EL (cell line): ENCODE results near the gene SOS1.
"Not testable (repeated sequence)": the region's sequence is repeated elsewhere in the genome, so short reads cannot be mapped to it uniquely, and the experiment has no call there.

Experiments
- DNase-seq: peaks from one replicate; pipeline ENCODE4 v3.0.0-alpha.2; 2016

Gene SOS1

GRCh38 chr2:38966006-38966405 lies 154.8 kb downstream of the SOS1 start:
- no peak for DNase-seq

GRCh38 chr2:38960609-38961320 lies 160.1 kb downstream of the SOS1 start:
- DNase-seq, result no peak

- peak; percentile 67 for DNase-seq
Measured at GRCh38 chr2:38959938-38960608, 160.8 kb downstream of the SOS1 start.

GRCh38 chr2:38959466-38959865 lies 161.4 kb downstream of the SOS1 start:
- DNase-seq, result no peak

- no peak for DNase-seq
Measured at GRCh38 chr2:38957972-38958371, 162.9 kb downstream of the SOS1 start.

- DNase-seq, result no peak
Measured at GRCh38 chr2:38951766-38952165, 169.1 kb downstream of the SOS1 start.

- no peak for DNase-seq
Measured at GRCh38 chr2:38948995-38949394, 171.9 kb downstream of the SOS1 start.

GRCh38 chr2:38948387-38948882 lies 172.4 kb downstream of the SOS1 start:
- no peak for DNase-seq

GRCh38 chr2:38947241-38948239 lies 173.3 kb downstream of the SOS1 start:
- DNase-seq, result peak; percentile 70

GRCh38 chr2:38945911-38946310 lies 174.9 kb downstream of the SOS1 start:
- DNase-seq, result no peak

GRCh38 chr2:38945372-38945771 lies 175.5 kb downstream of the SOS1 start:
- no peak for DNase-seq

- no peak for DNase-seq
Measured at GRCh38 chr2:38943784-38944183, 177.1 kb downstream of the SOS1 start.

- DNase-seq, result no peak
Measured at GRCh38 chr2:38940746-38941145, 180.1 kb downstream of the SOS1 start.

- DNase-seq, result no peak
Measured at GRCh38 chr2:38937548-38937947, 183.3 kb downstream of the SOS1 start.

- not testable (repeated sequence) for DNase-seq
Measured at GRCh38 chr2:38936516-38936915, 184.3 kb downstream of the SOS1 start.

GRCh38 chr2:38935568-38936172 lies 185.2 kb downstream of the SOS1 start:
- DNase-seq, result peak; percentile 44

- DNase-seq, result no peak
Measured at GRCh38 chr2:38934742-38935141, 186.1 kb downstream of the SOS1 start.

GRCh38 chr2:38933653-38934052 lies 187.2 kb downstream of the SOS1 start:
- peak; percentile 22 for DNase-seq

GRCh38 chr2:38932586-38932985 lies 188.3 kb downstream of the SOS1 start:
- no peak for DNase-seq
